CD4-positive, alpha-beta T cell (primary cell): Measurements from ENCODE around the gene EPB41L1. TPM values are rescaled to one million over a fixed set of nuclear protein-coding genes. Genes with fewer than 3 reads are reported as not detected.

Experiments
- ATAC-seq: fragments of 200-7000 bp; cut with Tn5 transposase; one replicate; pipeline ENCODE4 v1.10.0; 2022; ENCODE audit warnings: mild to moderate bottlenecking; ENCODE audit not compliant: poor library complexity
- CTCF ChIA-PET: fragments of 350-600 bp; sonication (Branson Sonifier 250); formaldehyde crosslinking; loops from one replicate; lab custom pipeline; 2021; ENCODE audit warnings: antibody characterized with exemption, inconsistent platforms; lab: Charles Lee
- POLR2A ChIA-PET: fragments of 350-600 bp; sonication (Branson Sonifier 250); formaldehyde crosslinking; loops from one replicate; lab custom pipeline; 2021; ENCODE audit warnings: antibody characterized with exemption, inconsistent platforms; lab: Charles Lee
- DNase-seq, 14 experiments: peaks; one replicate each; pipeline ENCODE4 v3.0.0-alpha.2; 2013 to 2020; ENCODE audit warnings: mixed read lengths in 2 of 14
- H3K27ac ChIP-seq, 2 donors: one replicate each; pipeline versions ENCODE4 v1.5.1 to v1.7.0; 2013; ENCODE audit warnings: low read length in 2 of 2, low read depth in 1 of 2, mild to moderate bottlenecking in 1 of 2
- H3K27me3 ChIP-seq, 2 experiments: 1 replicate in 1 of 2; 2 replicates in 1 of 2; pipeline versions ENCODE4 v1.6.1 to v1.7.0; 2013; ENCODE audit warnings: low read length in 2 of 2, control low read depth in 1 of 2, mild to moderate bottlenecking in 1 of 2, moderate library complexity in 1 of 2; ENCODE audit not compliant: insufficient read depth in 2 of 2, control insufficient read depth in 1 of 2
- H3K36me3 ChIP-seq: one replicate; pipeline ENCODE4 v1.6.1; 2013; ENCODE audit warnings: low read length, control low read depth; ENCODE audit not compliant: insufficient read depth
- H3K4me1 ChIP-seq: one replicate; pipeline ENCODE4 v1.6.1; 2013; ENCODE audit warnings: low read length, control low read depth; ENCODE audit not compliant: insufficient read depth
- H3K4me3 ChIP-seq: one replicate; pipeline ENCODE4 v1.5.1; 2013; ENCODE audit warnings: mild to moderate bottlenecking, low read length, moderate library complexity
- H3K9me3 ChIP-seq, 2 experiments: 1 replicate in 1 of 2; 2 replicates in 1 of 2; pipeline versions ENCODE4 v1.6.1 to v1.7.0; 2013; ENCODE audit warnings: low read length in 2 of 2, mild to moderate bottlenecking in 2 of 2, control low read depth in 1 of 2, moderate library complexity in 1 of 2; ENCODE audit not compliant: control insufficient read depth in 1 of 2, insufficient read depth in 1 of 2
- H3K27ac Mint-ChIP-seq: one replicate; pipeline ENCODE4 v1.8.0; 2020; ENCODE audit warnings: mixed read lengths
- H3K27me3 Mint-ChIP-seq: one replicate; pipeline ENCODE4 v1.8.0; 2021; ENCODE audit warnings: mixed read lengths
- H3K36me3 Mint-ChIP-seq: one replicate; pipeline ENCODE4 v1.8.0; 2021; ENCODE audit warnings: low read depth, mixed read lengths
- H3K4me1 Mint-ChIP-seq: one replicate; pipeline ENCODE4 v1.8.0; 2021; ENCODE audit warnings: low read depth, mixed read lengths
- H3K4me3 Mint-ChIP-seq: one replicate; pipeline ENCODE4 v1.8.0; 2020; ENCODE audit warnings: mild to moderate bottlenecking, mixed read lengths
- H3K9me3 Mint-ChIP-seq: one replicate; pipeline ENCODE4 v1.8.0; 2020; ENCODE audit warnings: mixed read lengths
- CTCF ChIP-seq: fragments of 200-600 bp; IDR thresholded peaks from one replicate; pipeline ENCODE4 v1.8.0; 2022; ENCODE audit warnings: antibody characterized with exemption, mild to moderate bottlenecking
- intact Hi-C, 2 experiments: fragments of 100-400 bp; cut with DNase I in 1 of 2; cut with micrococcal nuclease in 1 of 2; formaldehyde crosslinking; loops; one replicate each; pipeline versions ENCODE4 v1.15.1 to v1.9.0; 2023 to 2025; cut with DNase I, micrococcal nuclease
- total RNA-seq, 174 experiments: library from RNA in 2 of 174; stranded (reverse) in 2 of 174; gene quantifications; one replicate each; pipeline ENCODE4 v1.2.3 and lab custom pipeline; 2021 to 2026

Gene EPB41L1
- total RNA-seq, 2 experiments from 2014 or later = 0.19 to 0.25 TPM

- DNase-seq = no peak
Measured at GRCh38 chr20:36260316-36260715, 105.8 kb downstream of the EPB41L1 start.

GRCh38 chr20:36261389-36262105 is 107.0 kb downstream of the EPB41L1 start:
- Mint-ChIP-seq H3K36me3 (peaks cover 14% of the 10 kb centered on the region), H3K4me3 (no peak overlapping the region), H3K4me1 (no peaks in the 10 kb centered on the region), H3K9me3 (no peaks in the 10 kb centered on the region), H3K27ac (no peak overlapping the region), H3K27me3 (no peaks in the 10 kb centered on the region)
- CTCF ChIA-PET = no interaction called here
- Histone ChIP-seq H3K4me3 (no peak overlapping the region), H3K27ac (no peak overlapping the region), H3K4me1 (no peaks in the 10 kb centered on the region), H3K9me3 (no peaks in the 10 kb centered on the region), H3K27me3 (no peaks in the 10 kb centered on the region), H3K36me3 (peaks cover 8% of the 10 kb centered on the region)
- ATAC-seq = no peak
- TF ChIP-seq CTCF = no peak
- intact Hi-C loops = no loop called here
- POLR2A ChIA-PET = no interaction called here
- DNase-seq = no peak

More at GRCh38 chr20:36260316-36260715, 105.8 kb downstream of the EPB41L1 start:
- H3K27me3 ChIP-seq = no peaks in the 10 kb centered on the region
- intact Hi-C loops = no loop called here
- ChIA-PET POLR2A (no interaction called here), CTCF (interaction anchor here (1.0 kb wide), 1 partner anchor 18 kb away, joined by 3 read pairs; no protein-coding TSS in a partner anchor)
- no peaks in the 10 kb centered on the region for H3K4me1 ChIP-seq
- H3K9me3 Mint-ChIP-seq = no peaks in the 10 kb centered on the region
- no peak for ATAC-seq
- no peak overlapping the region for H3K27ac Mint-ChIP-seq
- H3K4me1 Mint-ChIP-seq = no peaks in the 10 kb centered on the region
- no peak overlapping the region for H3K4me3 Mint-ChIP-seq
- no peak for TF ChIP-seq CTCF
- H3K36me3 ChIP-seq = peaks cover 20% of the 10 kb centered on the region
- H3K27ac ChIP-seq = no peak overlapping the region
- H3K4me3 ChIP-seq = no peak overlapping the region
- peaks cover 24% of the 10 kb centered on the region for H3K36me3 Mint-ChIP-seq
- H3K27me3 Mint-ChIP-seq = no peaks in the 10 kb centered on the region
- H3K9me3 ChIP-seq = no peaks in the 10 kb centered on the region

- Mint-ChIP-seq H3K36me3 (peaks cover 5% of the 10 kb centered on the region), H3K4me3 (no peak overlapping the region), H3K4me1 (no peaks in the 10 kb centered on the region), H3K9me3 (no peaks in the 10 kb centered on the region), H3K27me3 (no peaks in the 10 kb centered on the region), H3K27ac (no peak overlapping the region)
- ATAC-seq (no peak), DNase-seq (no peak)
- TF ChIP-seq CTCF = no peak
- Histone ChIP-seq H3K27me3 (no peaks in the 10 kb centered on the region), H3K4me3 (no peak overlapping the region), H3K36me3 (no peaks in the 10 kb centered on the region), H3K27ac (no peak overlapping the region), H3K4me1 (no peaks in the 10 kb centered on the region), H3K9me3 (no peaks in the 10 kb centered on the region)
- ChIA-PET CTCF (no interaction called here), POLR2A (no interaction called here)
- intact Hi-C loops = no loop called here
Measured at GRCh38 chr20:36262440-36262839, 107.9 kb downstream of the EPB41L1 start.
